Stimulated activated CD8-positive, alpha-beta memory T cell treated with anti-CD3 and anti-CD28 coated beads, Interleukin-15, amount 100 ng/mL, for 4 hours (primary cell): ENCODE measurements around the gene EIF4G3.
"Not testable (repeated sequence)": the region's sequence is repeated elsewhere in the genome, so short reads cannot be mapped to it uniquely, and the experiment has no call there.

Source experiments
- DNase-seq, 2 donors: peaks; one replicate each; pipeline ENCODE4 v3.0.0-alpha.2; 2020; ENCODE audit warnings: low read depth in 2 of 2

EIF4G3 gene

GRCh38 chr1:21105807-21106206 is 70.9 kb downstream of the EIF4G3 start:
- no peak for DNase-seq

- DNase-seq: no peak
Measured at GRCh38 chr1:21104683-21105082, 72.0 kb downstream of the EIF4G3 start.

DNA sequence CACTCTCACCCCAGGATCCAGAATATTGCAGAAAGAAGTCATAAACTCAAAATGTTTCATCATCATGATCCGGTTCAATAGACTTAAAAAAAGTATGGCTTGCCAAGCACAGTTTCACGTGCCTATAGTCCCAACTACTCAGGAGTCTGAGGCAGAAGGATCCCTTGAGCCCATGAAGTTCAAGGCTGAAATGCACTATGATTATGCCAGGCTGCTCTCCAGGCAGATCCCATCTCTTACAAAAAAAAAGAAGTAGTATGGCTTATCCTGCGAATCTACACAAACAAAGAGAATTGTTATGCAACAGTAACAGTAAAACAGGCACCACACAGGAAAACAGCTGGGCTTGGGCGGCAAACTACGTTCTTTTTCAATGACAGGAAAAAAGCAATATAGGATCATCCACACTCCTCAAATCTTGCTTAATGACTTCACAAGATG is 76.2 kb downstream of the EIF4G3 start:
- no peak for DNase-seq

DNA sequence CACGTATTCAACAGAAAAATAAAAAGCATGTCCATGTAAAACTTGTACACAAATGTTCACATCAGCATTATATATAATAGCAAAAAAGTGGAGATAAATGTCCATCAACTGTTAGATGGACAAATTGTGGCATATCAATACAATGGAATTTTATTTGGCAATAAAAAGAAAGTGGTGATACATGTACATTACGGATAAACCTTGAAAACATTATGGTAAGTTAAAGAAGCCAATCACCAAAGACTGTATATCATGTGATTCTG is 76.9 kb downstream of the EIF4G3 start:
- no peak for DNase-seq

DNA sequence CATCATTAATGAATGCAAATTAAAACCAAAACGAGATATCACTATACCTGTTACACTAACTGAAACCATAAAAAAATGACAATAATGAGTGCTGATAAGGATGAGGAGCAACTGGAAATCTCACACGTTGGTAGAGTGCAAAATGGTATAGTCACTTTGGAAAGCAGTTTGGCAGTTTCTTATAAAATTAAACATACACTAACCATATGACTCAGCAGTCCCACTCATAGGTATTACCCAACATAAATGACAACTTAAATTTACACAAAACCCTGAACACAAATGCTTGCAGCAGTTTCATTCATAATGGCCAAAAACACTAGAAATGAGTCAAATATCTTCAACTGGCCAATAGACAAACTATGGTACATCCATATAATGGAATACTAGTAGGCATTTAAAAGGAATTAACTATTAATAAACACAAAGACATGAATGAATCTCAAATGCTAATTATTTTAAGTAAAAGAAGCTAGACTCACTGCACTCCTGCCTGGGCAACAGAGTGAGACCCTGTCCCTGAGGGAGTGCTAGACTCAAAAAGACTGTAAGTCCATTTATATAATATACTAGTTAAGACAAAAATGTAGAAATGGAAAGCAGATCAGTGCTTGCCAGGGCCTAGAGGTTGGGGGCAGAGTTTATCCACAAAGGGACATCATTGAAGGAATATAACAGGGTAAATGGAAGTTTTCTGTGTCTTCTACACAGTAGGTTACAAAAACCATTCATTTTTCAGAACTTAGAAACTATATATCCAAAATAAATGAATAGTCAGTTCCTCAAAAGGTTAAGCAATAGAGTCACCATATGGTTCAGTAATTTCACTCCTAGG is 77.4 kb downstream of the EIF4G3 start:
- DNase-seq: no peak

- no peak for DNase-seq
Measured at GRCh38 chr1:21098186-21098915, 78.3 kb downstream of the EIF4G3 start.

DNA sequence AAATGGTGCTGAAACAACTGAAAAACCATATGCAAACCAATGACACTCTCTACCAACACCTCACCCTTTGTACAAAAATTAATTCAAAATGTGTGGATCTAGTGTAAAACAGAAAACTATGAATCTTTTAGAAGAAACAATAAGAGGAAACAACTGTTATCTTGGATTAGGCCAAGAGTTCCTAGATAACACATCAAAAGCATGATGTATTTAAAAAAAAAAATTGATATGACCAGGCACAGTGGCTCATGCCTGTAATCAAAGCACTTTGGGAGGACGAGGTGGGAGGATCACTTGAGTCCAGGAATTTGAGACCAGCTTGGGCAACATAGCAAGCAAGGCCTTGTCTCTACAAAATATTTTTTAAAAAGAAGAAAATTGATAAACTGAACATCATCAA is 79.0 kb downstream of the EIF4G3 start:
- no peak for DNase-seq

GRCh38 chr1:21095976-21096375 is 80.7 kb downstream of the EIF4G3 start:
- DNase-seq: no peak

DNA sequence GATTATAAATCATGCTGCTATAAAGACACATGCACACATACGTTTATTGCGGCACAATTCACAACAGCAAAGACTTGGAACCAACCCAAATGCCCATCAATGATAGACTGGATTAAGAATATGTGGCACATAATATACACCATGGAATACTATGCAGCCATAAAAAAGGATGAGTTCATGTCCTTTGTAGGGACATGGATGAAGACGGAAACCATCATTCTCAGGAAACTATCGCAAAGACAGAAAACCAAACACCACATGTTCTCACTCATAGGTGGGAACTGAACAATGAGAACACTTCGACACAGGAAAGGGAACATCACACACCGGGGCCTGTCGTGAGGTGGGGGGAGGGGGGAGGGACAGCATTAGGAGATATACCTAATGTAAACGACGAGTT is 82.4 kb downstream of the EIF4G3 start:
- not testable (repeated sequence) for DNase-seq

- DNase-seq: not testable (repeated sequence)
Measured at GRCh38 chr1:21093271-21093958, 83.3 kb downstream of the EIF4G3 start.

GRCh38 chr1:21092545-21092944 is 84.2 kb downstream of the EIF4G3 start:
- DNase-seq: not testable (repeated sequence)

DNA sequence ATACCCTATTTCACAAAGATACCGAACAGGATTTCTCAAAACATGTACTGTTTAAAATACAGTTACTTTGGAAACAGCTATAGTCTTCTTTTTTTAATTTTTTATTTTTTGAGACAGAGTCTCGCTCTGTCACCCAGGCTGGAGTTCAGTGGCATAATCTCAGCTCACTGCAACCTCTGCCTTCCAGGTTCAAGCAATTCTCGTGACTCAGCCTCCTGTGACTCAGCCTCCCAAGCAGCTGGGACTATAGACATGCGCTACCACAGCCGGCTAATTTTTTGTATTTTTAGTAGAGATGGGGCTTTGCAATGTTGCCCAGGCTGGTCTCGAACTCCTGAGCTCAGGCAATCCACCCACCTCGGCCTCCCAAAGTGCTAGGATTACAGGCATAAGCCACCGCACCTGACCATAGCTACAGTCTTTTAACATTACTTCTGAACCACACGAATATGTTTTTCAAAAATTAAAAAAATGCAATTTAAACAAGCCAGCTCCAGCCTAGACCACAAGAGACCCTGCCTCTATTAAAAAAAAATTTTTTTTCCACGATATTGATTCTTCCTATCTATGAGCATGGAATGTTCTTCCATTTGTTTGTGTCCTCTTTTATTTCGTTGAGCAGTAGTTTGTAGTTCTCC is 85.5 kb downstream of the EIF4G3 start:
- DNase-seq: not testable (repeated sequence)

DNA sequence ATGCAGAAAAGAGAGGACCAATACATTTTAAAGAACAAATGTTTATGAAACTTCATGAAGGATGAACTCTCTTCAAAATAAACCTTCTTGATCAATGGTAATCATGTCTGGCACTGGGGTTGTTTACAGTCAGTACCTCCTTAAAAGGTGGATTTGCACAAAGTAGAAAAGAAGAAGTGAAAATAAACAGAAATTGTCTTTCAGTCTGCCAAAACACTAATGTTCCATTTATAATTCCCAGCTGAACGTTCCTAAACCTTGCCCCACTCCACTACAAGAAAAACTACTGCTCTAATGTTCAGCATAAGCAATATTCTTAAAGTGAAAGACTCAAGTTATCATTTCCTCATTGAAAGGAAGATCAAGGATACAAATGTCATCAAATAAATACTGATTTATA is 86.2 kb downstream of the EIF4G3 start:
- no peak for DNase-seq

GRCh38 chr1:21089731-21090130 is 87.0 kb downstream of the EIF4G3 start:
- no peak for DNase-seq

GRCh38 chr1:21089299-21089698 is 87.4 kb downstream of the EIF4G3 start:
- no peak for DNase-seq

DNA sequence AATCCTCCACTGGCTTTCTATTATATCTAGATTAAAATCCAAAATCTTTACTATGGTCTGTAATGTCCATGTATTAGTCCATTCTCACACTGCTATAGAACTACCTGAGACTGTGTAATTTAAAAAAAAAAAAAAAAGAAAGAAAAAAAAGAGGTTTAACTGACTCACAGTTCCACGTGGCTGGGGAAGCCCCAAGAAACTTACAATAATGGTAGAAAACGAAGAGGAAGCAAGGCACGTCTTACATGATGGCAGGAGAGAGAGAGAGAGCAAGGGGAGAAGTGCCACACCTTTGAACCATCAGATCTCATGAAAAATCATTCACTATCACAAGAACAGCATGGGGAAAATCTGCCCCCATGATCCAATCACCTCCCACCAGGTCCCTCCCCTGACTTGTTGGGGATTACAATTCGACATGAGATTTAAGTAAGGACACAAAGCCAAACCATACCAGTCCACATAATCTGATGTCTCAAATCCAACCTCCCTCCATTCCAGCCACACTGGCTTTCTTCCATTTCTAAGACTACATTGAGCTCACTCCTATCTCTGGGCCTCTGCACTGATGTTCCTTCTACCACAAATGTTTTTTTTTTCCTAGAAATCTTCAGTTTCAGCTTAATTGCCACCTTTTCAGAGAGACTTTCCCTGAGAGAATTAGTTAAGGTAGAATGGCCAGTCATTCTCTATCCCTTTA is 92.4 kb downstream of the EIF4G3 start:
- no peak for DNase-seq

GRCh38 chr1:21082073-21082472 is 94.6 kb downstream of the EIF4G3 start:
- no peak for DNase-seq

GRCh38 chr1:21077085-21077484 is 99.6 kb downstream of the EIF4G3 start:
- DNase-seq: no peak

- DNase-seq: no peak
Measured at GRCh38 chr1:21072721-21073120, 104.0 kb downstream of the EIF4G3 start.

DNA sequence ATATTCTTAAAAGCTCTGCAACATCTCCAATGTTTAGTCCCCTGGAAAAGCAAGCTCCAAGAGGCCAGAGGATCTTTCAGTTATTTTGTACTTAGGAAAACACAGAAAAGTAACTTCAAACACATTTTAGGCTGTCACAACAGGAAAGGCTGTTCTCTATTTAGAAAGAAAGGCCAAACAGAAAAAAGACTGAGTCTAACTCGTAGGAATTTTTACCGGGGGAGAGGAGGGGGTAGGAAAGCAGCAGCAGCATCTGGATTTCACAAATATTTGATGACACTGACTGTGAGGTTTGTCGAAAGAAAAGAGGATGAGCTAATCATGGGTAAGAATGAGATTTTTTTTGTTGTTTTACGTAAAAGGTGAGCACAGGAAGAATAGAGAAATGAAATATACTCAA is 107.1 kb downstream of the EIF4G3 start:
- DNase-seq: no peak

DNA sequence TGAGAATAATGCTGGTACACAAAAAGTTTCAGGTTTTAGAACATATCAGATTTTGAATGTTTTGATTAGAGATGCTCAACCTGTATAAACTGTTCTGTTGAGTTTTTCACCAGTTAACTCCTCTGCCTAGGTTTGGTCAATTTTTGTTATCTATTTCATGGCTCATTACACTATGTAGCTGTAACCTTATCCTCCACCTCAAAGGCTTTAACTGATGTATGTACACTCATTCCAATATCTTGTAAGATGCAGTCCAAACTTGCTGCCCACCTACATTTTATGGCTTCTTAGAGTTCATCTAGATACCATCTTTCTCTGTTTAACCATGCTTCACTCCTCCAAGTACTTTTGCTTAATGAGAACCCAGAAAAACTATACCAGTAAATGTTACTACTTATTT is 107.8 kb downstream of the EIF4G3 start:
- no peak for DNase-seq
